DOHH2 (cell line): ENCODE data around the gene CYP4F2.
"Not testable (repeated sequence)": the region's sequence is repeated elsewhere in the genome, so short reads cannot be mapped to it uniquely, and the experiment has no call there.

Source experiments
- H3F3A ChIP-seq: fragments of 200-600 bp; sonication (generic), shearing (Covaris generic); 2 replicates; pipeline ENCODE4 v1.6.0; 2016; ENCODE audit warnings: antibody characterized with exemption, mild to moderate bottlenecking; ENCODE audit not compliant: control insufficient read depth, insufficient read depth
- H3K27ac ChIP-seq: fragments of 200-600 bp; sonication (generic); 2 replicates; pipeline ENCODE4 v1.5.1; 2014; ENCODE audit warnings: low read depth, mild to moderate bottlenecking, low read length, moderate library complexity
- H3K27me3 ChIP-seq: fragments of 200-600 bp; sonication (generic); 2 replicates; pipeline ENCODE4 v1.6.1; 2014; ENCODE audit warnings: mild to moderate bottlenecking, low read length, mixed read lengths; ENCODE audit not compliant: control insufficient read depth
- H3K36me3 ChIP-seq: fragments of 200-600 bp; sonication (generic); 2 replicates; pipeline ENCODE4 v1.6.1; 2014; ENCODE audit warnings: mild to moderate bottlenecking, low read length, moderate library complexity, mixed read lengths; ENCODE audit not compliant: control insufficient read depth
- H3K4me1 ChIP-seq: fragments of 200-600 bp; sonication (generic); 2 replicates; pipeline ENCODE4 v1.6.1; 2014; ENCODE audit warnings: mild to moderate bottlenecking, low read length, mixed read lengths; ENCODE audit not compliant: control insufficient read depth
- H3K4me2 ChIP-seq: fragments of 200-600 bp; sonication (generic); 2 replicates; pipeline ENCODE4 v1.6.0; 2014; ENCODE audit warnings: mild to moderate bottlenecking, low read length, moderate library complexity
- H3K4me3 ChIP-seq: fragments of 200-600 bp; sonication (generic); 2 replicates; pipeline ENCODE4 v1.5.1; 2014; ENCODE audit warnings: mild to moderate bottlenecking, low read length, mixed read lengths
- H3K79me2 ChIP-seq: fragments of 200-600 bp; sonication (generic); 2 replicates; pipeline ENCODE4 v1.6.1; 2014; ENCODE audit warnings: mild to moderate bottlenecking, low read length, mixed read lengths; ENCODE audit not compliant: control insufficient read depth
- H3K9me2 ChIP-seq: fragments of 200-600 bp; sonication (generic); replicated peaks from 2 replicates; pipeline ENCODE4 v1.6.1; 2014; ENCODE audit warnings: mild to moderate bottlenecking, low read length, mixed read lengths; ENCODE audit not compliant: control insufficient read depth
- H3K9me3 ChIP-seq: fragments of 200-600 bp; sonication (generic); 2 replicates; pipeline ENCODE4 v1.6.1; 2014; ENCODE audit warnings: antibody characterized with exemption, low read length, mixed read lengths; ENCODE audit not compliant: control insufficient read depth, insufficient read depth
- H4K20me1 ChIP-seq: fragments of 200-600 bp; sonication (generic); 2 replicates; pipeline ENCODE4 v1.6.0; 2014; ENCODE audit warnings: low read depth, mild to moderate bottlenecking, antibody characterized with exemption, low read length, moderate library complexity; ENCODE audit not compliant: control insufficient read depth, insufficient read depth
- CTCF ChIP-seq: fragments of 200-600 bp; sonication (generic); IDR thresholded peaks from one replicate; pipeline ENCODE4 v1.5.1; 2014; ENCODE audit warnings: antibody characterized with exemption, mild to moderate bottlenecking, low read depth, low read length; ENCODE audit not compliant: poor library complexity, severe bottlenecking
- EZH2phosphoT487 ChIP-seq: fragments of 200-600 bp; sonication (generic); IDR thresholded peaks from 2 replicates; pipeline ENCODE4 v1.6.1; 2017; ENCODE audit warnings: borderline replicate concordance, mild to moderate bottlenecking, antibody characterized with exemption, low read length, moderate library complexity, mixed read lengths

Gene CYP4F2

GRCh38 chr19:15893477-15893876 lies 4.4 kb downstream of the CYP4F2 start:
- H3F3A ChIP-seq, result no peaks in the 10 kb centered on the region
- H3K4me2 ChIP-seq, result no peak overlapping the region
- H3K79me2 ChIP-seq, result no peaks in the 10 kb centered on the region
- H4K20me1 ChIP-seq, result no peaks in the 10 kb centered on the region
- H3K4me1 ChIP-seq, result no peaks in the 10 kb centered on the region
- H3K36me3 ChIP-seq, result no peaks in the 10 kb centered on the region
- no peak for TF ChIP-seq EZH2phosphoT487
- TF ChIP-seq CTCF, result no peak
- H3K27ac ChIP-seq, result no peak overlapping the region
- H3K9me2 ChIP-seq, result no peaks in the 10 kb centered on the region
- no peak overlapping the region for H3K4me3 ChIP-seq
- no peaks in the 10 kb centered on the region for H3K9me3 ChIP-seq
- no peaks in the 10 kb centered on the region for H3K27me3 ChIP-seq

GRCh38 chr19:15892012-15892411 lies 5.9 kb downstream of the CYP4F2 start:
- Histone ChIP-seq H3K9me3 (no peaks in the 10 kb centered on the region), H3K4me3 (no peak overlapping the region), H3K9me2 (no peaks in the 10 kb centered on the region), H3K27me3 (no peaks in the 10 kb centered on the region; the same call in 1 of the 2 replicates), H3K4me1 (no peaks in the 10 kb centered on the region), H3K79me2 (no peaks in the 10 kb centered on the region), H3F3A (no peaks in the 10 kb centered on the region), H3K36me3 (no peaks in the 10 kb centered on the region), H3K27ac (no peak overlapping the region), H4K20me1 (no peaks in the 10 kb centered on the region), H3K4me2 (no peak overlapping the region)
- TF ChIP-seq EZH2phosphoT487 (no peak), CTCF (no peak)

GRCh38 chr19:15891434-15891833 lies 6.4 kb downstream of the CYP4F2 start:
- H3K9me3 ChIP-seq, result no peaks in the 10 kb centered on the region
- no peak for TF ChIP-seq EZH2phosphoT487
- TF ChIP-seq CTCF, result no peak
- H3F3A ChIP-seq, result no peaks in the 10 kb centered on the region
- H3K27me3 ChIP-seq, result peaks cover 3% of the 10 kb centered on the region; the same call in 1 of the 2 replicates
- no peaks in the 10 kb centered on the region for H3K79me2 ChIP-seq
- H4K20me1 ChIP-seq, result no peaks in the 10 kb centered on the region
- no peak overlapping the region for H3K4me2 ChIP-seq
- H3K4me1 ChIP-seq, result no peaks in the 10 kb centered on the region
- H3K27ac ChIP-seq, result no peak overlapping the region
- H3K4me3 ChIP-seq, result no peak overlapping the region
- H3K9me2 ChIP-seq, result no peaks in the 10 kb centered on the region
- no peaks in the 10 kb centered on the region for H3K36me3 ChIP-seq

GRCh38 chr19:15889339-15889738 lies 8.5 kb downstream of the CYP4F2 start:
- not testable (repeated sequence) for H3K4me1 ChIP-seq, H3F3A ChIP-seq, H3K9me3 ChIP-seq, H3K36me3 ChIP-seq, H4K20me1 ChIP-seq, H3K4me2 ChIP-seq, H3K9me2 ChIP-seq, H3K4me3 ChIP-seq, H3K27ac ChIP-seq, H3K27me3 ChIP-seq, H3K79me2 ChIP-seq
